Calu3 (cell line): Measurements from ENCODE around the gene RHOH. TPM values are rescaled to one million over a fixed set of nuclear protein-coding genes. Genes with fewer than 3 reads are reported as not detected.

Experiments
- BruUV-seq: library from RNA; stranded (reverse); fragments of 400-500 nt; replicated peaks from 2 replicates; lab custom pipeline; 2021; lab: Mats Ljungman, UMichigan
- CTCF ChIA-PET: fragments of 300-600 bp; sonication (Branson Sonifier 250); formaldehyde crosslinking; loops from one replicate; lab custom pipeline; 2022; ENCODE audit warnings: antibody characterized with exemption; lab: Charles Lee
- DNase-seq: peaks from one replicate; pipeline ENCODE4 v3.0.0; 2022
- H3K27ac Mint-ChIP-seq: one replicate; pipeline ENCODE4 v1.8.0; 2022; ENCODE audit warnings: mixed read lengths; ENCODE audit not compliant: unreplicated experiment
- H3K27me3 Mint-ChIP-seq: one replicate; pipeline ENCODE4 v1.8.0; 2022; ENCODE audit warnings: mixed read lengths; ENCODE audit not compliant: unreplicated experiment
- H3K36me3 Mint-ChIP-seq: one replicate; pipeline ENCODE4 v1.8.0; 2022; ENCODE audit warnings: mild to moderate bottlenecking, moderate library complexity, mixed read lengths; ENCODE audit not compliant: insufficient read depth, unreplicated experiment
- H3K4me1 Mint-ChIP-seq: one replicate; pipeline ENCODE4 v1.8.0; 2022; ENCODE audit warnings: mild to moderate bottlenecking, low read depth, mixed read lengths; ENCODE audit not compliant: unreplicated experiment
- H3K4me3 Mint-ChIP-seq: one replicate; pipeline ENCODE4 v1.8.0; 2022; ENCODE audit warnings: mild to moderate bottlenecking, low read depth, moderate library complexity, mixed read lengths; ENCODE audit not compliant: unreplicated experiment
- H3K9me3 Mint-ChIP-seq: one replicate; pipeline ENCODE4 v1.8.0; 2022; ENCODE audit warnings: low read depth, mixed read lengths; ENCODE audit not compliant: unreplicated experiment
- CTCF ChIP-seq: fragments of 200-600 bp; IDR thresholded peaks from one replicate; pipeline ENCODE4 v1.8.0; 2022; ENCODE audit warnings: antibody characterized with exemption; ENCODE audit not compliant: unreplicated experiment
- intact Hi-C: fragments of 100-400 bp; cut with micrococcal nuclease; formaldehyde crosslinking; loops from one replicate; pipeline ENCODE4 v1.10.0; 2022; ENCODE audit not compliant: unreplicated experiment
- total RNA-seq: library from RNA; stranded (reverse); gene quantifications from 2 replicates; pipeline ENCODE4 v1.2.3, GENCODE V29; 2022

Gene RHOH
- total RNA-seq, 1 experiment from 2014 or later, result not detected

GRCh38 chr4:40247350-40247749 is 50.5 kb downstream of the RHOH start:
- H3K4me1 Mint-ChIP-seq, result no peaks in the 10 kb centered on the region
- BruUV-seq, result no TSS peak
- CTCF ChIA-PET, result interaction anchor here (0.6 kb wide), 1 partner anchor 97 kb away, joined by 3 read pairs; no protein-coding TSS in a partner anchor
- H3K9me3 Mint-ChIP-seq, result no peaks in the 10 kb centered on the region
- H3K36me3 Mint-ChIP-seq, result no peaks in the 10 kb centered on the region
- DNase-seq, result no peak
- TF ChIP-seq CTCF, result no peak
- intact Hi-C loops, result no loop called here
- no peak overlapping the region for H3K4me3 Mint-ChIP-seq
- no peaks in the 10 kb centered on the region for H3K27me3 Mint-ChIP-seq
- no peak overlapping the region for H3K27ac Mint-ChIP-seq

- Mint-ChIP-seq H3K9me3 (no peaks in the 10 kb centered on the region), H3K4me3 (no peak overlapping the region), H3K4me1 (peaks cover 15% of the 10 kb centered on the region), H3K27ac (no peak overlapping the region), H3K36me3 (no peaks in the 10 kb centered on the region), H3K27me3 (no peaks in the 10 kb centered on the region)
- no peak for DNase-seq
- TF ChIP-seq CTCF, result no peak
- BruUV-seq, result no TSS peak
- intact Hi-C loops, result no loop called here
- CTCF ChIA-PET, result no interaction called here
Measured at GRCh38 chr4:40251366-40251765, 54.5 kb downstream of the RHOH start.

GRCh38 chr4:40253906-40254305 is 57.1 kb downstream of the RHOH start:
- DNase-seq, result no peak
- no TSS peak for BruUV-seq
- H3K27ac Mint-ChIP-seq, result no peak overlapping the region
- intact Hi-C loops, result no loop called here
- no peaks in the 10 kb centered on the region for H3K36me3 Mint-ChIP-seq
- H3K4me1 Mint-ChIP-seq, result peaks cover 18% of the 10 kb centered on the region
- no peaks in the 10 kb centered on the region for H3K9me3 Mint-ChIP-seq
- TF ChIP-seq CTCF, result no peak
- H3K27me3 Mint-ChIP-seq, result no peaks in the 10 kb centered on the region
- no peak overlapping the region for H3K4me3 Mint-ChIP-seq
- CTCF ChIA-PET, result no interaction called here

GRCh38 chr4:40254608-40255392 is 58.0 kb downstream of the RHOH start:
- H3K27ac Mint-ChIP-seq, result no peak overlapping the region
- H3K27me3 Mint-ChIP-seq, result no peaks in the 10 kb centered on the region
- intact Hi-C loops, result no loop called here
- peaks cover 18% of the 10 kb centered on the region for H3K4me1 Mint-ChIP-seq
- no peaks in the 10 kb centered on the region for H3K9me3 Mint-ChIP-seq
- no peak for TF ChIP-seq CTCF
- no peak for DNase-seq
- CTCF ChIA-PET, result interaction anchor here (0.6 to 1.2 kb wide), 4 partner anchors 44 to 80 kb away, joined by 3 read pairs; no protein-coding TSS in a partner anchor
- no peak overlapping the region for H3K4me3 Mint-ChIP-seq
- no TSS peak for BruUV-seq
- no peaks in the 10 kb centered on the region for H3K36me3 Mint-ChIP-seq
